HFFc6 (cell line): ENCODE results near the gene RSAD1. TPM values are rescaled to one million over a fixed set of nuclear protein-coding genes. Genes with fewer than 3 reads are reported as not detected.

Experiments used
- DNase-seq: peaks from one replicate; pipeline ENCODE4 v3.0.0-alpha.2; 2018
- H3K27ac Mint-ChIP-seq: 2 replicates; pipeline ENCODE4 v1.8.0; 2020; ENCODE audit warnings: mild to moderate bottlenecking, mixed read lengths
- H3K27me3 Mint-ChIP-seq: 2 replicates; pipeline ENCODE4 v1.8.0; 2021; ENCODE audit warnings: mild to moderate bottlenecking, moderate library complexity, mixed read lengths; ENCODE audit not compliant: insufficient read depth
- H3K36me3 Mint-ChIP-seq: 2 replicates; pipeline ENCODE4 v1.8.0; 2021; ENCODE audit warnings: low read depth, mixed read lengths
- H3K4me1 Mint-ChIP-seq: 2 replicates; pipeline ENCODE4 v1.8.0; 2020; ENCODE audit warnings: low read depth, mixed read lengths
- H3K4me3 Mint-ChIP-seq: 2 replicates; pipeline ENCODE4 v1.8.0; 2020; ENCODE audit warnings: mild to moderate bottlenecking, moderate library complexity, mixed read lengths
- H3K9me3 Mint-ChIP-seq: 2 replicates; pipeline ENCODE4 v1.8.0; 2020; ENCODE audit warnings: mild to moderate bottlenecking, mixed read lengths
- total RNA-seq, 6 experiments: library from RNA; stranded (reverse); fragmentation: NEBNext Ultra II Directional; extraction: Animal tissue kit (Norgen Biotek cat#: 25700); gene quantifications; 2 replicates in 1 of 6; 3 replicates in 5 of 6; pipeline ENCODE4 v1.2.3, GENCODE V29; 2021
- TF ChIP-seq, protein P1 (sequence below): fragments of 200-600 bp; sonication (generic); IDR thresholded peaks from 2 replicates; pipeline ENCODE4 v1.5.0; 2021; ENCODE audit warnings: antibody characterized with exemption, mild to moderate bottlenecking

RSAD1 gene
- total RNA-seq, 6 experiments from 2014 or later: 14.9 to 20.4 (median 17.5) TPM

GRCh38 chr17:50468304-50469207 is 10.1 kb upstream of the RSAD1 start, which contains the start of gene CHAD:
Gene CHAD (minus strand): TSS chr17:50468880. CDS start chr17:50468813, 67 bp downstream.
- no peaks in the 10 kb centered on the region; the same call in 1 of the 2 replicates for H3K36me3 Mint-ChIP-seq
- TF ChIP-seq, protein P1, sequence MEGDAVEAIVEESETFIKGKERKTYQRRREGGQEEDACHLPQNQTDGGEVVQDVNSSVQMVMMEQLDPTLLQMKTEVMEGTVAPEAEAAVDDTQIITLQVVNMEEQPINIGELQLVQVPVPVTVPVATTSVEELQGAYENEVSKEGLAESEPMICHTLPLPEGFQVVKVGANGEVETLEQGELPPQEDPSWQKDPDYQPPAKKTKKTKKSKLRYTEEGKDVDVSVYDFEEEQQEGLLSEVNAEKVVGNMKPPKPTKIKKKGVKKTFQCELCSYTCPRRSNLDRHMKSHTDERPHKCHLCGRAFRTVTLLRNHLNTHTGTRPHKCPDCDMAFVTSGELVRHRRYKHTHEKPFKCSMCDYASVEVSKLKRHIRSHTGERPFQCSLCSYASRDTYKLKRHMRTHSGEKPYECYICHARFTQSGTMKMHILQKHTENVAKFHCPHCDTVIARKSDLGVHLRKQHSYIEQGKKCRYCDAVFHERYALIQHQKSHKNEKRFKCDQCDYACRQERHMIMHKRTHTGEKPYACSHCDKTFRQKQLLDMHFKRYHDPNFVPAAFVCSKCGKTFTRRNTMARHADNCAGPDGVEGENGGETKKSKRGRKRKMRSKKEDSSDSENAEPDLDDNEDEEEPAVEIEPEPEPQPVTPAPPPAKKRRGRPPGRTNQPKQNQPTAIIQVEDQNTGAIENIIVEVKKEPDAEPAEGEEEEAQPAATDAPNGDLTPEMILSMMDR: no peak
- H3K4me3 Mint-ChIP-seq: no peak within 1 kb of the TSS; the same call in 1 of the 2 replicates
- H3K27ac Mint-ChIP-seq: no peak within 1 kb of the TSS
- DNase-seq: no peak
- H3K27me3 Mint-ChIP-seq: peaks cover 27% of the 10 kb centered on the region
- H3K9me3 Mint-ChIP-seq: no peaks in the 10 kb centered on the region
- H3K4me1 Mint-ChIP-seq: no peaks in the 10 kb centered on the region

DNA sequence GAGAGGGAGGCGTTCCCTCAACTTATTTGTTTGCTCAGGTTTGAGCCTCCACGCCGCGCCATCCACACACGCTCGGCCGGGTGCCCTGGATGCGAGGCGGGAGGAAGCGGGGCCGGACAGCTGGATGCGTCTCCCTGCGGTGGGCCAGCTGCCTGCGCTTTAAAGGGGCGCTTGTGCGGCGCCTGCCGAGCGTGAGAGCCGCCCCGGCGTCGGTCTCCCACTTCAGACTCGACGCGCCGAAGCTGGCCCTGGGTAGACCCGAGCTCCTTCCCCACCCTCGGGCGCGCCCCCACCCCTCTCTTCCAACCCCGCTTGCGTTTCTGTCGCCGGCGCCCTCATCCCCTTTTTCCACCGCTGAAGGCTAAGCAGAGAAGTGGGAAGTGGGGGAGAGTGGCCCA is 9.5 kb upstream of the RSAD1 start:
- Mint-ChIP-seq H3K9me3 (no peaks in the 10 kb centered on the region), H3K36me3 (no peaks in the 10 kb centered on the region; the same call in 1 of the 2 replicates), H3K4me1 (no peaks in the 10 kb centered on the region), H3K4me3 (no peak overlapping the region), H3K27ac (no peak overlapping the region), H3K27me3 (peaks cover 28% of the 10 kb centered on the region)
- DNase-seq: no peak
- TF ChIP-seq, protein P1: no peak

- Mint-ChIP-seq H3K4me1 (no peaks in the 10 kb centered on the region), H3K27me3 (peaks cover 23% of the 10 kb centered on the region), H3K27ac (no peak overlapping the region), H3K9me3 (no peaks in the 10 kb centered on the region), H3K36me3 (no peaks in the 10 kb centered on the region; the same call in 1 of the 2 replicates), H3K4me3 (no peak overlapping the region)
- DNase-seq: no peak
- TF ChIP-seq, protein P1: no peak
Measured at GRCh38 chr17:50469671-50470305, 8.9 kb upstream of the RSAD1 start.

GRCh38 chr17:50470426-50470825 is 8.2 kb upstream of the RSAD1 start:
- TF ChIP-seq, protein P1: no peak
- Mint-ChIP-seq H3K9me3 (no peaks in the 10 kb centered on the region), H3K27me3 (peaks cover 20% of the 10 kb centered on the region), H3K36me3 (no peaks in the 10 kb centered on the region; the same call in 1 of the 2 replicates), H3K27ac (no peak overlapping the region), H3K4me3 (no peak overlapping the region), H3K4me1 (no peaks in the 10 kb centered on the region)
- no peak for DNase-seq

- Mint-ChIP-seq H3K4me1 (no peaks in the 10 kb centered on the region), H3K9me3 (no peaks in the 10 kb centered on the region), H3K27ac (no peak overlapping the region), H3K27me3 (peaks cover 20% of the 10 kb centered on the region), H3K36me3 (no peaks in the 10 kb centered on the region; the same call in 1 of the 2 replicates), H3K4me3 (no peak overlapping the region)
- no peak for DNase-seq
- TF ChIP-seq, protein P1: no peak
Measured at GRCh38 chr17:50471009-50471905, 7.4 kb upstream of the RSAD1 start.
